ENCODE measurements around the gene HADHB.

GRCh38 chr2:26269571-26270158, 24.9 kb downstream of the HADHB start:
- TF ChIP-seq CTCF (IDR thresholded peaks at IDR 0.05) (no peak), ZFX (IDR thresholded peaks at IDR 0.05; ENCODE audit: borderline replicate concordance) (no peak)
